Nephron progenitor cell (in vitro differentiated cells): ENCODE results near the gene HPRT1.

Experiments used
- DNase-seq: peaks from one replicate; pipeline ENCODE4 v3.0.0; 2021
- H3K27ac Mint-ChIP-seq: 2 replicates; pipeline ENCODE4 v1.8.0; 2021; ENCODE audit warnings: mild to moderate bottlenecking, moderate library complexity, mixed read lengths
- H3K27me3 Mint-ChIP-seq: 2 replicates; pipeline ENCODE4 v1.8.0; 2021; ENCODE audit warnings: mild to moderate bottlenecking, low read depth, mixed read lengths; ENCODE audit not compliant: poor library complexity
- H3K36me3 Mint-ChIP-seq: 2 replicates; pipeline ENCODE4 v1.8.0; 2021; ENCODE audit warnings: low read depth, mixed read lengths
- H3K4me1 Mint-ChIP-seq: 2 replicates; pipeline ENCODE4 v1.8.0; 2021; ENCODE audit warnings: mixed read lengths
- H3K4me3 Mint-ChIP-seq: 2 replicates; pipeline ENCODE4 v1.8.0; 2021; ENCODE audit warnings: mild to moderate bottlenecking, moderate library complexity, mixed read lengths
- H3K9me3 Mint-ChIP-seq: 2 replicates; pipeline ENCODE4 v1.8.0; 2021; ENCODE audit warnings: mild to moderate bottlenecking, moderate library complexity, mixed read lengths
- CTCF ChIP-seq: fragments of 200-600 bp; sonication (generic); IDR thresholded peaks from 2 replicates; pipeline ENCODE4 v1.5.0; 2021; ENCODE audit warnings: antibody characterized with exemption

The HPRT1 gene

GRCh38 chrX:134452596-134452995, 7.4 kb upstream of the HPRT1 start:
- Mint-ChIP-seq H3K9me3 (peaks cover 38% of the 10 kb centered on the region), H3K4me1 (no peaks in the 10 kb centered on the region), H3K4me3 (no peak overlapping the region), H3K27ac (no peak overlapping the region), H3K36me3 (peaks cover 5% of the 10 kb centered on the region), H3K27me3 (peaks cover under 1% of the 10 kb centered on the region)
- DNase-seq: no peak
- no peak for TF ChIP-seq CTCF

- no peak for TF ChIP-seq CTCF
- Mint-ChIP-seq H3K27me3 (peaks cover 2% of the 10 kb centered on the region), H3K36me3 (no peaks in the 10 kb centered on the region), H3K4me1 (no peaks in the 10 kb centered on the region), H3K27ac (no peak overlapping the region), H3K4me3 (no peak overlapping the region), H3K9me3 (peaks cover 38% of the 10 kb centered on the region)
- no peak for DNase-seq
These were observed 6.3 kb upstream of the HPRT1 start for GRCh38 chrX:134453631-134454030.

- Mint-ChIP-seq H3K4me1 (no peaks in the 10 kb centered on the region), H3K36me3 (no peaks in the 10 kb centered on the region), H3K27me3 (peaks cover 2% of the 10 kb centered on the region), H3K27ac (no peak overlapping the region), H3K9me3 (peaks cover 41% of the 10 kb centered on the region), H3K4me3 (no peak overlapping the region)
- TF ChIP-seq CTCF: no peak
- no peak for DNase-seq
These were observed 5.5 kb upstream of the HPRT1 start for GRCh38 chrX:134454506-134454905.

GRCh38 chrX:134457708-134458107, 2.3 kb upstream of the HPRT1 start:
- DNase-seq: no peak
- peaks cover 7% of the 10 kb centered on the region for H3K4me1 Mint-ChIP-seq

GRCh38 chrX:134459683-134460004, 321 bp upstream of the HPRT1 start:
- H3K4me1 Mint-ChIP-seq: peaks cover 7% of the 10 kb centered on the region
- peak overlapping the region; percentile 86 for H3K4me3 Mint-ChIP-seq
- TF ChIP-seq CTCF: no peak
- peaks cover 35% of the 10 kb centered on the region for H3K9me3 Mint-ChIP-seq
- H3K27me3 Mint-ChIP-seq: peaks cover 2% of the 10 kb centered on the region
- H3K27ac Mint-ChIP-seq: no peak overlapping the region
- peaks cover 7% of the 10 kb centered on the region for H3K36me3 Mint-ChIP-seq
- DNase-seq: no peak

More at GRCh38 chrX:134457708-134458107, 2.3 kb upstream of the HPRT1 start:
- peaks cover 37% of the 10 kb centered on the region for H3K9me3 Mint-ChIP-seq
- H3K27me3 Mint-ChIP-seq: peaks cover 2% of the 10 kb centered on the region
- no peak for TF ChIP-seq CTCF
- H3K4me3 Mint-ChIP-seq: no peak overlapping the region
- peaks cover 3% of the 10 kb centered on the region for H3K36me3 Mint-ChIP-seq
- no peak overlapping the region for H3K27ac Mint-ChIP-seq

GRCh38 chrX:134460862-134461220, 876 bp downstream of the HPRT1 start:
- peaks cover 2% of the 10 kb centered on the region for H3K27me3 Mint-ChIP-seq
- peaks cover 7% of the 10 kb centered on the region for H3K4me1 Mint-ChIP-seq
- H3K4me3 Mint-ChIP-seq: peak overlapping the region; percentile 86
- no peak for DNase-seq
- peaks cover 15% of the 10 kb centered on the region for H3K36me3 Mint-ChIP-seq
- peaks cover 35% of the 10 kb centered on the region for H3K9me3 Mint-ChIP-seq
- H3K27ac Mint-ChIP-seq: no peak overlapping the region
- TF ChIP-seq CTCF: no peak
